MCF 10A (cell line): Measurements from ENCODE around the gene TUT4. TPM values are rescaled to one million over a fixed set of nuclear protein-coding genes. Genes with fewer than 3 reads are reported as not detected.
A peak's percentile ranks its signal among the peaks of the same experiment; 100 is the strongest.

Source experiments
- Bru-seq: library from RNA; stranded (reverse); fragments of 400-500 nt; gene quantifications from one replicate; lab custom pipeline; 2021; lab: Mats Ljungman, UMichigan
- BruChase-seq, 2 experiments: library from RNA; stranded (reverse); fragments of 400-500 nt; gene quantifications; one replicate each; lab custom pipeline; 2021; lab: Mats Ljungman, UMichigan
- BruUV-seq: library from RNA; stranded (reverse); fragments of 400-500 nt; replicated peaks from 2 replicates; lab custom pipeline; 2021; lab: Mats Ljungman, UMichigan
- CTCF ChIA-PET: fragments of 300-600 bp; sonication (Branson Sonifier 250); formaldehyde crosslinking; extraction: SDS; loops from one replicate; lab custom pipeline; 2021; ENCODE audit warnings: antibody characterized with exemption, inconsistent platforms; lab: Yijun Ruan, JAX
- POLR2A ChIA-PET: fragments of 300-600, 350-650 bp; sonication (Branson Sonifier 250); formaldehyde crosslinking; extraction: SDS; loops from one replicate; lab custom pipeline; 2020; ENCODE audit warnings: antibody characterized with exemption, inconsistent platforms; lab: Yijun Ruan, JAX
- DNase-seq: peaks from one replicate; pipeline ENCODE4 v3.0.0-alpha.2; 2018; ENCODE audit not compliant: unreplicated experiment
- H3K27ac Mint-ChIP-seq: one replicate; pipeline ENCODE4 v1.8.0; 2022; ENCODE audit warnings: mild to moderate bottlenecking, low read depth, mixed read lengths; ENCODE audit not compliant: unreplicated experiment
- H3K27me3 Mint-ChIP-seq: one replicate; pipeline ENCODE4 v1.8.0; 2022; ENCODE audit warnings: mixed read lengths; ENCODE audit not compliant: insufficient read depth, unreplicated experiment
- H3K36me3 Mint-ChIP-seq: one replicate; pipeline ENCODE4 v1.8.0; 2022; ENCODE audit warnings: mild to moderate bottlenecking, moderate library complexity, mixed read lengths; ENCODE audit not compliant: insufficient read depth, unreplicated experiment
- H3K4me1 Mint-ChIP-seq: one replicate; pipeline ENCODE4 v1.8.0; 2022; ENCODE audit warnings: mixed read lengths; ENCODE audit not compliant: insufficient read depth, unreplicated experiment
- H3K4me3 Mint-ChIP-seq: one replicate; pipeline ENCODE4 v1.8.0; 2022; ENCODE audit warnings: mild to moderate bottlenecking, moderate library complexity, mixed read lengths; ENCODE audit not compliant: unreplicated experiment
- H3K9me3 Mint-ChIP-seq: one replicate; pipeline ENCODE4 v1.8.0; 2022; ENCODE audit warnings: mixed read lengths; ENCODE audit not compliant: unreplicated experiment
- intact Hi-C: fragments of 100-400 bp; cut with micrococcal nuclease; formaldehyde crosslinking; loops from 2 replicates; pipeline ENCODE4 v1.14.1; 2022
- long read RNA-seq: library from polyadenylated mRNA; stranded (forward); transcript quantifications from one replicate; pipeline ENCODE4 v2.0.0, GENCODE V29; 2022
- total RNA-seq: library from RNA; stranded (reverse); gene quantifications from 2 replicates; pipeline ENCODE4 v1.2.3, GENCODE V29; 2022
- TF ChIP-seq, protein P1 (sequence below): fragments of 200-600 bp; IDR thresholded peaks from one replicate; pipeline ENCODE4 v1.8.0; 2022; ENCODE audit warnings: antibody characterized with exemption, mild to moderate bottlenecking; ENCODE audit not compliant: unreplicated experiment

TUT4 gene, protein sequence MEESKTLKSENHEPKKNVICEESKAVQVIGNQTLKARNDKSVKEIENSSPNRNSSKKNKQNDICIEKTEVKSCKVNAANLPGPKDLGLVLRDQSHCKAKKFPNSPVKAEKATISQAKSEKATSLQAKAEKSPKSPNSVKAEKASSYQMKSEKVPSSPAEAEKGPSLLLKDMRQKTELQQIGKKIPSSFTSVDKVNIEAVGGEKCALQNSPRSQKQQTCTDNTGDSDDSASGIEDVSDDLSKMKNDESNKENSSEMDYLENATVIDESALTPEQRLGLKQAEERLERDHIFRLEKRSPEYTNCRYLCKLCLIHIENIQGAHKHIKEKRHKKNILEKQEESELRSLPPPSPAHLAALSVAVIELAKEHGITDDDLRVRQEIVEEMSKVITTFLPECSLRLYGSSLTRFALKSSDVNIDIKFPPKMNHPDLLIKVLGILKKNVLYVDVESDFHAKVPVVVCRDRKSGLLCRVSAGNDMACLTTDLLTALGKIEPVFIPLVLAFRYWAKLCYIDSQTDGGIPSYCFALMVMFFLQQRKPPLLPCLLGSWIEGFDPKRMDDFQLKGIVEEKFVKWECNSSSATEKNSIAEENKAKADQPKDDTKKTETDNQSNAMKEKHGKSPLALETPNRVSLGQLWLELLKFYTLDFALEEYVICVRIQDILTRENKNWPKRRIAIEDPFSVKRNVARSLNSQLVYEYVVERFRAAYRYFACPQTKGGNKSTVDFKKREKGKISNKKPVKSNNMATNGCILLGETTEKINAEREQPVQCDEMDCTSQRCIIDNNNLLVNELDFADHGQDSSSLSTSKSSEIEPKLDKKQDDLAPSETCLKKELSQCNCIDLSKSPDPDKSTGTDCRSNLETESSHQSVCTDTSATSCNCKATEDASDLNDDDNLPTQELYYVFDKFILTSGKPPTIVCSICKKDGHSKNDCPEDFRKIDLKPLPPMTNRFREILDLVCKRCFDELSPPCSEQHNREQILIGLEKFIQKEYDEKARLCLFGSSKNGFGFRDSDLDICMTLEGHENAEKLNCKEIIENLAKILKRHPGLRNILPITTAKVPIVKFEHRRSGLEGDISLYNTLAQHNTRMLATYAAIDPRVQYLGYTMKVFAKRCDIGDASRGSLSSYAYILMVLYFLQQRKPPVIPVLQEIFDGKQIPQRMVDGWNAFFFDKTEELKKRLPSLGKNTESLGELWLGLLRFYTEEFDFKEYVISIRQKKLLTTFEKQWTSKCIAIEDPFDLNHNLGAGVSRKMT (N-terminal part only)
- total RNA-seq (83.8 and 90.7 TPM in 2 replicates), Bru-seq, nascent RNA (percentile 90 among the genes with signal in this experiment), BruChase-seq, experiment 1, labeled RNA remaining after a 6-hour chase (percentile 88 among the genes with signal in this experiment), BruChase-seq, experiment 2, labeled RNA remaining after a 2-hour chase (percentile 92 among the genes with signal in this experiment)
- long read RNA-seq, full-length matches to known transcripts, result 5 of 85 reads
- long read RNA-seq, partial matches to known transcripts, result 22 of 85 reads
- long read RNA-seq, other reads (novel, unspliced or antisense), result 58 of 85 reads

DNA sequence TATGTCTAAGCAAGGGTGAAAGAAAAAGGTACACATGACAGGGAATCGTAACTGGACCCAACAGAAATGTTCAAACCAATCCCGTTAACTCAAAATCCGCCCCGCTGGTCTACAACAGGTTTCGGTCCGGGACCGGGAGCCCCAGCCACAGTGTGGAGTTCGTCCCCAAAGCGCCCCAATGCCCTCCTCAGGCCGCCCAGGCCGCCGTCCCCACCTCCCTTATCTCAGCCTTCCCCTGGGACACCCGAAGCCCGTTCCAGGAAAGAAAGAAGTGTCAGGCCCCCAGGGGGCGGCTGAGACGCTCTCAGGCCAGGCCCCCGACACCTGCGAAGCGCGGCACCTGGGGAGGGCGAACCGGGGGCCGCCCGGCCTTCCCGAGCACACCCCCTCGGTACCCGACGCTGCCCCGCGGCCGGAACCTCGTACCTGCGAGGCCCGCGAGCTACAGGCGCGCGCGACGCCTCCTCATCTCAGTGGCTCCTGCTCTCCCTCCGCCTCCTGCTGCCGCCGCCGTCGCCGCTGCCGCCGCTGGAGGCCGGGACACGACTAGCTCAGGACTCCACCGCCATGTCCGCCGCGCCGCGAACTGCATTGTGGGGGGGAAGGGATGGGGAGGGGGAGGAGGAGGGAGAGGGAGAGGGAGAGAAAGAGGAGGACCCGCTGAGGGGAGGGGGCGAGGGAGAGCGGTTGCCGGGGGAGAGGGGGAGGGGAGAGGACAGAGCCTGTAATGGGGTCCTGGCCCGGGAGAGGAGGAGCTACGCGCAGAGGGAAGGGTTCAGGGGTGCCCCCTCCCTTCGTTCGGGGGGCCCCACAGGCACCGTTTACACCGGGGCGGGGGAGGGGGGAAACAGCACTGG, at the start of gene TUT4:
Gene TUT4, minus strand, starts transcription at position 588 of the 857 bp plus-strand sequence. CDS start 26,812 bp downstream, outside the sequence.
- ChIA-PET CTCF (interaction anchor here (0.6 to 1.2 kb wide), 2 partner anchors 113 to 137 kb away, joined by 3 to 4 read pairs; no protein-coding TSS in a partner anchor), POLR2A (interaction anchor here (0.6 to 7.0 kb wide), 17 partner anchors 15 to 498 kb away, joined by 3 to 284 read pairs (median 4); partner anchors contain the start of genes TXNDC12 and ZYG11B)
- TF ChIP-seq, protein P1, sequence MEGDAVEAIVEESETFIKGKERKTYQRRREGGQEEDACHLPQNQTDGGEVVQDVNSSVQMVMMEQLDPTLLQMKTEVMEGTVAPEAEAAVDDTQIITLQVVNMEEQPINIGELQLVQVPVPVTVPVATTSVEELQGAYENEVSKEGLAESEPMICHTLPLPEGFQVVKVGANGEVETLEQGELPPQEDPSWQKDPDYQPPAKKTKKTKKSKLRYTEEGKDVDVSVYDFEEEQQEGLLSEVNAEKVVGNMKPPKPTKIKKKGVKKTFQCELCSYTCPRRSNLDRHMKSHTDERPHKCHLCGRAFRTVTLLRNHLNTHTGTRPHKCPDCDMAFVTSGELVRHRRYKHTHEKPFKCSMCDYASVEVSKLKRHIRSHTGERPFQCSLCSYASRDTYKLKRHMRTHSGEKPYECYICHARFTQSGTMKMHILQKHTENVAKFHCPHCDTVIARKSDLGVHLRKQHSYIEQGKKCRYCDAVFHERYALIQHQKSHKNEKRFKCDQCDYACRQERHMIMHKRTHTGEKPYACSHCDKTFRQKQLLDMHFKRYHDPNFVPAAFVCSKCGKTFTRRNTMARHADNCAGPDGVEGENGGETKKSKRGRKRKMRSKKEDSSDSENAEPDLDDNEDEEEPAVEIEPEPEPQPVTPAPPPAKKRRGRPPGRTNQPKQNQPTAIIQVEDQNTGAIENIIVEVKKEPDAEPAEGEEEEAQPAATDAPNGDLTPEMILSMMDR, result no peak
- H3K36me3 Mint-ChIP-seq, result peaks cover 7% of the 10 kb centered on the region
- peaks cover 45% of the 10 kb centered on the region for H3K4me1 Mint-ChIP-seq
- intact Hi-C loops, result loop anchor here (1.0 to 5.0 kb wide), 4 partner anchors 90 to 150 kb away; partner anchors contain the start of genes ORC1 and PRPF38A
- H3K9me3 Mint-ChIP-seq, result no peaks in the 10 kb centered on the region
- BruUV-seq, result no TSS peak
- no peak within 1 kb of the TSS for H3K4me3 Mint-ChIP-seq
- peak; percentile 79 for DNase-seq
- peak within 1 kb of the TSS; percentile 94 for H3K27ac Mint-ChIP-seq
- no peaks in the 10 kb centered on the region for H3K27me3 Mint-ChIP-seq

DNA sequence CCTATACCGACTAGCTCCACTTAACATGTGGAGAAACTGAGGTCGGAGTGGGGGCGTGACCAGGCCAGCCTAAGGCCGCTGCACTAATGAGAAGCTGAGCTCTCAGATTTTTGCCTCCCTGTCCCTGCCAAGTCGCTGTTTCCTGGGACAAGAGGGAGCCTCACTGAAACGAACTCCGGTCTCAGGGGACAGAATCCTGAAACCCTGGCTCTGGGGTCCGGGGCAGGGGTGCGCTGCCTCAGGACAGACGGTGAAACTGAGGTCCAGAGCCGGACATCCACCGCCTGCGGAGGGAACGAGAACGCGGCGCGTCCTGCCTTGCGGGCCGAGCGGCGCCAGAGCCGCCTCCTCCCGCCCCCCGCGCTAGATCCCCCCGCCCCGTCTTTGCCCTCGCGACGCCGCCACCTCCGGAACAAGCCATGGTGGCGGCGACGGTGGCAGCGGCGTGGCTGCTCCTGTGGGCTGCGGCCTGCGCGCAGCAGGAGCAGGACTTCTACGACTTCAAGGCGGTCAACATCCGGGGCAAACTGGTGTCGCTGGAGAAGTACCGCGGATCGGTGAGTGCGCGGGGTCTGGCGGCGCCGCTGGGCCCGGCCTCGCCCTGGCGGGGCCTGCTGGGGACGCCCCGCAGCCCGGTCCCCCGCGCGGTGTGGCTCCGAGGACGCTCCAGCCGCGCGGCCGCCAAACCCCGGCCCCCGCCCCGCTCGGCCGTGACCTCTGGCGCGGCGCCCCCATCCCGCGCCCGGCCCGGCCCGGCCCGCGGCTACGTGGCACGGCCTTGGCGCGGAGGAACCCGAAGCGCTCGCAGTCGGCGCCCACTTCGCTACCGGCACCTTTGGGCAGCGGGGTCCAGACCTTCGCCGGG, 49.3 kb upstream of the TUT4 start, which contains the start of gene GPX7:
Gene GPX7, plus strand, starts transcription at position 381 of the 865 bp plus-strand sequence. Its CDS starts 39 bp downstream, at position 420.
- Mint-ChIP-seq H3K4me3 (no peak within 1 kb of the TSS), H3K9me3 (no peaks in the 10 kb centered on the region), H3K4me1 (peaks cover 10% of the 10 kb centered on the region), H3K27me3 (no peaks in the 10 kb centered on the region), H3K27ac (no peak within 1 kb of the TSS), H3K36me3 (no peaks in the 10 kb centered on the region)
- intact Hi-C loops, result no loop called here
- TF ChIP-seq, protein P1, result no peak
- ChIA-PET CTCF (no interaction called here), POLR2A (interaction anchor here (1.3 kb wide), 1 partner anchor 12 kb away, joined by 4 read pairs; no protein-coding TSS in a partner anchor)
- BruUV-seq, result no TSS peak
- DNase-seq, result no peak
